ENCODE data around the gene COL18A1.

COL18A1 gene

GRCh38 chr21:45383615-45384201, 21.3 kb upstream of the COL18A1 start:
- no peak for DNase-seq

- DNase-seq = no peak
These were observed 20.1 kb upstream of the COL18A1 start for GRCh38 chr21:45384656-45385548.

GRCh38 chr21:45385549-45386050, 19.4 kb upstream of the COL18A1 start:
- no peak for DNase-seq

- DNase-seq = no peak
These were observed 18.6 kb upstream of the COL18A1 start for GRCh38 chr21:45386336-45386727.

- DNase-seq = no peak
These were observed 18.1 kb upstream of the COL18A1 start for GRCh38 chr21:45386728-45387371.

- no peak for DNase-seq
These were observed 17.5 kb upstream of the COL18A1 start for GRCh38 chr21:45387506-45387905.

- no peak for DNase-seq
These were observed 16.9 kb upstream of the COL18A1 start for GRCh38 chr21:45388011-45388521.

- no peak for DNase-seq
These were observed 16.2 kb upstream of the COL18A1 start for GRCh38 chr21:45388611-45389296.

- DNase-seq = no peak
These were observed 14.7 kb upstream of the COL18A1 start for GRCh38 chr21:45390121-45390751.

GRCh38 chr21:45390831-45391742, 13.9 kb upstream of the COL18A1 start:
- no peak for DNase-seq

GRCh38 chr21:45391743-45392572, 13.0 kb upstream of the COL18A1 start:
- no peak for DNase-seq

GRCh38 chr21:45392573-45392971, 12.4 kb upstream of the COL18A1 start:
- DNase-seq = no peak

- no peak for DNase-seq
These were observed 11.9 kb upstream of the COL18A1 start for GRCh38 chr21:45393021-45393420.

- no peak for DNase-seq
These were observed 10.9 kb upstream of the COL18A1 start for GRCh38 chr21:45393833-45394638.

- DNase-seq = no peak
These were observed 8.4 kb upstream of the COL18A1 start for GRCh38 chr21:45396620-45396995.

GRCh38 chr21:45397381-45397780, 7.6 kb upstream of the COL18A1 start:
- DNase-seq = no peak

GRCh38 chr21:45401054-45401518, 3.9 kb upstream of the COL18A1 start:
- no peak for DNase-seq

- DNase-seq = no peak
These were observed 2.8 kb upstream of the COL18A1 start for GRCh38 chr21:45401916-45402900.

All from CD4-positive, alpha-beta T cell treated with Interleukin-4 for 1 hour (primary cell).